NCI-H2081 treated with DMSO at 0.1 percent for 48 hours (cell line): ENCODE data around the gene RORC.

Experiments
- DNase-seq: peaks from one replicate; lab custom pipeline; 2025; lab: John Stamatoyannopoulos, UW

Gene RORC

GRCh38 chr1:151825751-151826660 lies 5.6 kb downstream of the RORC start:
- DNase-seq = no peak

GRCh38 chr1:151825204-151825603 lies 6.4 kb downstream of the RORC start:
- no peak for DNase-seq

- DNase-seq = no peak
Measured at GRCh38 chr1:151823175-151823574, 8.4 kb downstream of the RORC start.

- no peak for DNase-seq
Measured at GRCh38 chr1:151822404-151822803, 9.2 kb downstream of the RORC start.

GRCh38 chr1:151820940-151821339 lies 10.7 kb downstream of the RORC start:
- no peak for DNase-seq

- DNase-seq = no peak
Measured at GRCh38 chr1:151819976-151820623, 11.5 kb downstream of the RORC start.

- no peak for DNase-seq
Measured at GRCh38 chr1:151819227-151819835, 12.3 kb downstream of the RORC start.

- DNase-seq = no peak
Measured at GRCh38 chr1:151817353-151817730, 14.3 kb downstream of the RORC start.

- no peak for DNase-seq
Measured at GRCh38 chr1:151816548-151817352, 14.9 kb downstream of the RORC start.

GRCh38 chr1:151815716-151816327 lies 15.8 kb downstream of the RORC start:
- no peak for DNase-seq

GRCh38 chr1:151814971-151815545 lies 16.5 kb downstream of the RORC start:
- DNase-seq = no peak

GRCh38 chr1:151814426-151814825 lies 17.2 kb downstream of the RORC start:
- no peak for DNase-seq

- no peak for DNase-seq
Measured at GRCh38 chr1:151813271-151813977, 18.2 kb downstream of the RORC start.

- no peak for DNase-seq
Measured at GRCh38 chr1:151811181-151811580, 20.4 kb downstream of the RORC start.

GRCh38 chr1:151809985-151810556 lies 21.5 kb downstream of the RORC start:
- no peak for DNase-seq

GRCh38 chr1:151809290-151809984 lies 22.2 kb downstream of the RORC start:
- no peak for DNase-seq

GRCh38 chr1:151807766-151808165 lies 23.8 kb downstream of the RORC start:
- DNase-seq = no peak

GRCh38 chr1:151807131-151807530 lies 24.5 kb downstream of the RORC start:
- no peak for DNase-seq

GRCh38 chr1:151806170-151806569 lies 25.4 kb downstream of the RORC start:
- no peak for DNase-seq
